NCI-H2171 treated with DMSO at 0.1 percent for 48 hours (cell line): Measurements from ENCODE around the gene MXI1.

Experiments used
- DNase-seq: peaks from one replicate; lab custom pipeline; 2025; lab: John Stamatoyannopoulos, UW

Gene MXI1

GRCh38 chr10:110276603-110277002 is 69.2 kb downstream of the MXI1 start:
- DNase-seq: no peak

GRCh38 chr10:110277591-110277990 is 70.2 kb downstream of the MXI1 start:
- no peak for DNase-seq

GRCh38 chr10:110278562-110279406 is 71.4 kb downstream of the MXI1 start:
- no peak for DNase-seq

- DNase-seq: peak; percentile 57
Measured at GRCh38 chr10:110279407-110279986, 72.1 kb downstream of the MXI1 start.

GRCh38 chr10:110284262-110284661 is 76.9 kb downstream of the MXI1 start:
- DNase-seq: no peak

GRCh38 chr10:110285501-110285900 is 78.1 kb downstream of the MXI1 start:
- no peak for DNase-seq

- DNase-seq: no peak
Measured at GRCh38 chr10:110286841-110287240, 79.4 kb downstream of the MXI1 start.

- DNase-seq: no peak
Measured at GRCh38 chr10:110296966-110297365, 89.6 kb downstream of the MXI1 start.

GRCh38 chr10:110300486-110300986 is 93.1 kb downstream of the MXI1 start:
- no peak for DNase-seq

- DNase-seq: no peak
Measured at GRCh38 chr10:110303681-110304080, 96.3 kb downstream of the MXI1 start.

GRCh38 chr10:110304394-110304779 is 97.0 kb downstream of the MXI1 start:
- no peak for DNase-seq

- DNase-seq: peak; percentile 93
Measured at GRCh38 chr10:110304780-110305421, 97.5 kb downstream of the MXI1 start, which contains the start of gene SMNDC1. TSS of gene SMNDC1 (minus strand) at chr10:110304920. CDS start at chr10:110303587, 1,333 bp downstream.

GRCh38 chr10:110305767-110306451 is 98.5 kb downstream of the MXI1 start:
- peak; percentile 72 for DNase-seq

- DNase-seq: no peak
Measured at GRCh38 chr10:110306452-110306768, 99.0 kb downstream of the MXI1 start.

- no peak for DNase-seq
Measured at GRCh38 chr10:110307805-110308204, 100.4 kb downstream of the MXI1 start.

- no peak for DNase-seq
Measured at GRCh38 chr10:110310741-110311140, 103.3 kb downstream of the MXI1 start.

GRCh38 chr10:110311357-110311949 is 104.0 kb downstream of the MXI1 start:
- DNase-seq: peak; percentile 49

GRCh38 chr10:110312206-110312605 is 104.8 kb downstream of the MXI1 start:
- DNase-seq: no peak

- no peak for DNase-seq
Measured at GRCh38 chr10:110313674-110314073, 106.3 kb downstream of the MXI1 start.

- DNase-seq: no peak
Measured at GRCh38 chr10:110317866-110318850, 110.8 kb downstream of the MXI1 start.
